GM15510 (cell line): ENCODE measurements around the gene HMCN2.

Experiments
- POLR2A ChIP-seq: IDR thresholded peaks from 3 replicates; pipeline ENCODE4 v1.6.1; 2011; ENCODE audit warnings: borderline replicate concordance; ENCODE audit not compliant: insufficient read length; ENCODE audit errors: extremely low read depth

Gene HMCN2

GRCh38 chr9:130478152-130478551 is 212.6 kb downstream of the HMCN2 start:
- no peak for TF ChIP-seq POLR2A

- TF ChIP-seq POLR2A, result no peak
Observed at GRCh38 chr9:130478736-130479575, 213.4 kb downstream of the HMCN2 start.

GRCh38 chr9:130479587-130479986 is 214.0 kb downstream of the HMCN2 start:
- no peak for TF ChIP-seq POLR2A

- TF ChIP-seq POLR2A, result no peak
Observed at GRCh38 chr9:130480673-130481072, 215.1 kb downstream of the HMCN2 start.

- no peak for TF ChIP-seq POLR2A
Observed at GRCh38 chr9:130482463-130482862, 216.9 kb downstream of the HMCN2 start.

- TF ChIP-seq POLR2A, result no peak
Observed at GRCh38 chr9:130483371-130483971, 217.9 kb downstream of the HMCN2 start.
